GM18858 (cell line): ENCODE measurements around the gene THAP10.

Source experiments
- ATAC-seq: cut with Tn5 transposase; IDR thresholded peaks from one replicate; pipeline ENCODE4 v1.9.1; 2021; ENCODE audit not compliant: unreplicated experiment

The THAP10 gene

GRCh38 chr15:70854666-70854976 lies 37.6 kb downstream of the THAP10 start:
- ATAC-seq: no peak

- no peak for ATAC-seq
Measured at GRCh38 chr15:70853973-70854665, 38.1 kb downstream of the THAP10 start, which contains the start of gene LARP6. TSS of gene LARP6 (minus strand) at chr15:70854157. CDS start at chr15:70854088, 69 bp downstream.

- ATAC-seq: no peak
Measured at GRCh38 chr15:70853318-70853972, 38.8 kb downstream of the THAP10 start.

- ATAC-seq: no peak
Measured at GRCh38 chr15:70852501-70853317, 39.5 kb downstream of the THAP10 start.

- ATAC-seq: no peak
Measured at GRCh38 chr15:70851889-70852288, 40.3 kb downstream of the THAP10 start.

- ATAC-seq: no peak
Measured at GRCh38 chr15:70845602-70846360, 46.5 kb downstream of the THAP10 start.

GRCh38 chr15:70837476-70837875 lies 54.8 kb downstream of the THAP10 start:
- ATAC-seq: no peak

GRCh38 chr15:70835841-70836240 lies 56.4 kb downstream of the THAP10 start:
- no peak for ATAC-seq

- no peak for ATAC-seq
Measured at GRCh38 chr15:70835415-70835814, 56.8 kb downstream of the THAP10 start.

GRCh38 chr15:70834999-70835398 lies 57.2 kb downstream of the THAP10 start:
- ATAC-seq: no peak

- ATAC-seq: no peak
Measured at GRCh38 chr15:70833861-70834765, 58.1 kb downstream of the THAP10 start.

- ATAC-seq: no peak
Measured at GRCh38 chr15:70833422-70833821, 58.8 kb downstream of the THAP10 start.

GRCh38 chr15:70832176-70832575 lies 60.1 kb downstream of the THAP10 start:
- no peak for ATAC-seq
